OCI-LY3 (cell line): ENCODE data around the gene DPP10.

Experiments
- EZH2phosphoT487 ChIP-seq: fragments of 200-600 bp; shearing (Covaris generic); IDR thresholded peaks from 2 replicates; pipeline ENCODE4 v1.6.1; 2018; ENCODE audit warnings: antibody characterized with exemption, mixed run types, low read depth
- TF ChIP-seq, protein P1 (sequence below): fragments of 200-600, 300-600 bp; sonication (generic); IDR thresholded peaks from 2 replicates; pipeline ENCODE4 v1.5.1; 2014; ENCODE audit warnings: antibody characterized with exemption, low read length, low read depth

DNA sequence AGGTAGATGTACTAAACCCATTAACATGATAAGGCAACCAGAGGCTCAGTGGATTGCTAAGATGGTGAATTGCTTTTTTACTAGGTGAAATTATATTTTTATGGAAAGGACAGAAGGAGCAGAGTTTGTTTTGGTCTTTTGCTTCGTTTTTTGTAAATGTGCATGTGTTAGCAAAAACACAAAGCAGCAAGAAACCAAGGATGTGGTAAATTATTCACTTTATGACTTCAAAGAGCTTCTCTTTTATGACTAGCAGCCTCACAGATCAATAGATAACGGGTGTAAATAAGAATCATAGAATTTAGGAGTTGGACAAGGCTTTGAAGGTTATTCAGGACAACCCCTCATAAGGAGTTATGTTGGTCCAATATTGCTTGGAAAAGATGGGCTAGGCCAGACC is 615.0 kb downstream of the DPP10 start:
- TF ChIP-seq, protein P1, sequence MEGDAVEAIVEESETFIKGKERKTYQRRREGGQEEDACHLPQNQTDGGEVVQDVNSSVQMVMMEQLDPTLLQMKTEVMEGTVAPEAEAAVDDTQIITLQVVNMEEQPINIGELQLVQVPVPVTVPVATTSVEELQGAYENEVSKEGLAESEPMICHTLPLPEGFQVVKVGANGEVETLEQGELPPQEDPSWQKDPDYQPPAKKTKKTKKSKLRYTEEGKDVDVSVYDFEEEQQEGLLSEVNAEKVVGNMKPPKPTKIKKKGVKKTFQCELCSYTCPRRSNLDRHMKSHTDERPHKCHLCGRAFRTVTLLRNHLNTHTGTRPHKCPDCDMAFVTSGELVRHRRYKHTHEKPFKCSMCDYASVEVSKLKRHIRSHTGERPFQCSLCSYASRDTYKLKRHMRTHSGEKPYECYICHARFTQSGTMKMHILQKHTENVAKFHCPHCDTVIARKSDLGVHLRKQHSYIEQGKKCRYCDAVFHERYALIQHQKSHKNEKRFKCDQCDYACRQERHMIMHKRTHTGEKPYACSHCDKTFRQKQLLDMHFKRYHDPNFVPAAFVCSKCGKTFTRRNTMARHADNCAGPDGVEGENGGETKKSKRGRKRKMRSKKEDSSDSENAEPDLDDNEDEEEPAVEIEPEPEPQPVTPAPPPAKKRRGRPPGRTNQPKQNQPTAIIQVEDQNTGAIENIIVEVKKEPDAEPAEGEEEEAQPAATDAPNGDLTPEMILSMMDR = no peak
- no peak for TF ChIP-seq EZH2phosphoT487
